Measurements from ENCODE around the gene XYLT1. TPM values are rescaled to one million over a fixed set of nuclear protein-coding genes. Genes with fewer than 3 reads are reported as not detected.

XYLT1 gene
- total and polyA plus RNA-seq, 2 of the 8 experiments (the other 6 are each of a cell fraction or from before 2014, with no cell fraction given), result 6.6 to 25.4 TPM

DNA sequence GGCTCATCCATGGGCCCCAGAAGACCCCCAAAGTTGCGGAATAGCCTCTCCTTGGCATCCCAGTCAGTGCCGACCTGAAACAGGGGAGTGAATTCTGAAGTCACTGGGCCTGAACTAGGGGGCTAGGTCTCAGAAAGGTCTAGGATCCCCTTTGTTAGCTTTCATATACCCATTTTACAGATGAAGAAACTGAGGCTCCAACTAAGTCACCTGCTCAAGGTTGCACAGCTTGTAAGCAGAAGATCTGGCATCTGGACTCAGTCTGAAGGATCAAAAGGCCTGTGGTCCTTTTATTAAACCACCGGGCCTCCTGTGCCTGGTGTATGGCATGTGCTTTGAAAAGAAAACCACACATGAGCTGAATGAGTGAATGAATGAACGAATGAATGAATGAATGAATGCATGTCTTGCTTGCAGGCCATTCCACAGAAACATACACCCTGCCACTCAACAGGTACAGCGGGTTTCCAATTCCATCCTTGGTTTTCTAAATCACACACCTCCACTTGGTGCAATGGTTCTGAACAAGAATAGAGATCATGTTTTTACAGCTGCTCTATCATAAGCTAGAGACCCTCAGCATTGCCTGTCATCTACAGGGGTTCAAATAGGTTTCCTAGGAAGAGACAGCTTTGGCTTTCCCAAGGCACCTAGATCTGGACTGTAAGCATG lies 352.7 kb downstream of the XYLT1 start:
- H3K4ac ChIP-seq (replicated peaks; ENCODE audit: insufficient read length, low read depth, low read length), result no peak overlapping the region
- no peak overlapping the region for H2BK20ac ChIP-seq (ENCODE audit: low read length)
- no peak overlapping the region for H2AK5ac ChIP-seq (ENCODE audit: low read depth, low read length)
- no peaks in the 10 kb centered on the region for H3K27me3 ChIP-seq (replicated peaks in 1 of 4; ENCODE audit: control insufficient read depth in 3 of 4, extremely low read depth in 1 of 4, insufficient read depth in 3 of 4, low read length in 3 of 4)
- no peak overlapping the region for H4K8ac ChIP-seq (ENCODE audit: extremely low read depth, insufficient read depth, low read length)
- H4K20me1 ChIP-seq (replicated peaks in 1 of 2; ENCODE audit: control insufficient read depth in 1 of 2, insufficient read depth in 2 of 2, low read length in 2 of 2), result no peaks in the 10 kb centered on the region
- H3K4me1 ChIP-seq (replicated peaks in 1 of 4; ENCODE audit: control insufficient read depth in 3 of 4, insufficient read depth in 4 of 4, low read length in 3 of 4), result no peaks in the 10 kb centered on the region
- 81% methylated on average over 5 of the region's 5 CpGs; no CpG with 5 or more reads in 1 of the 2 experiments for WGBS, 2 experiments (ENCODE audit: extremely low coverage in 1 of 2, insufficient coverage in 1 of 2, insufficient read length in 1 of 2, insufficient replicate concordance in 2 of 2, low coverage in 1 of 2, low lambda C conversion rate in 2 of 2, missing lambda C conversion rate in 1 of 2)
- no peak overlapping the region for H2BK5ac ChIP-seq (ENCODE audit: low read depth, low read length)
- no peak overlapping the region for H3K18ac ChIP-seq (ENCODE audit: extremely low read depth, low read length)
- H2BK12ac ChIP-seq (ENCODE audit: low read depth, low read length), result no peak overlapping the region
- no peak overlapping the region for H2AFZ ChIP-seq (ENCODE audit: low read length)
- no peak overlapping the region for H3K14ac ChIP-seq (ENCODE audit: insufficient read length)
- H2BK120ac ChIP-seq (replicated peaks; ENCODE audit: low read depth, low read length), result no peak overlapping the region
- H2BK15ac ChIP-seq (ENCODE audit: low read length), result no peak overlapping the region
- H3K23ac ChIP-seq (ENCODE audit: insufficient read length), result no peak overlapping the region
- POLR2A ChIA-PET (ENCODE audit: partially characterized antibody), result interaction anchor here (0.6 kb wide), 1 partner anchor 13 kb away, joined by 3 read pairs; no protein-coding TSS in a partner anchor
- CTCF ChIA-PET (ENCODE audit: partially characterized antibody), result interaction anchor here (0.7 to 1.0 kb wide), 3 partner anchors 26 to 65 kb away, joined by 3 read pairs; no protein-coding TSS in a partner anchor
- no peak overlapping the region for H4K5ac ChIP-seq (ENCODE audit: insufficient read length, low read depth, low read length)
- H3K4me3 ChIP-seq (ENCODE audit: extremely low read depth in 1 of 4, insufficient read depth in 2 of 4, low read depth in 3 of 4, low read length in 4 of 4), result no peak overlapping the region
- H3K9ac ChIP-seq (replicated peaks in 1 of 4; ENCODE audit: extremely low read depth in 1 of 4, low read depth in 3 of 4, low read length in 3 of 4), result no peak overlapping the region
- DNase-seq (ENCODE audit: low read depth in 1 of 2, low spot score in 2 of 2) (no peak), FAIRE-seq (no peak)
- H3K27ac ChIP-seq (ENCODE audit: low read depth, low read length), result no peak overlapping the region
- no peaks in the 10 kb centered on the region for H3K79me1 ChIP-seq (ENCODE audit: low read depth, low read length)
- no peaks in the 10 kb centered on the region for H3K36me3 ChIP-seq (ENCODE audit: control insufficient read depth in 2 of 4, insufficient read depth in 4 of 4, low read length in 3 of 4)
- no peak overlapping the region for H3K4me2 ChIP-seq (ENCODE audit: insufficient read depth in 1 of 2, low read depth in 2 of 2, low read length in 2 of 2)
- H3K79me2 ChIP-seq (ENCODE audit: control insufficient read depth in 1 of 2, insufficient read depth in 2 of 2, low read length in 2 of 2), result no peaks in the 10 kb centered on the region
- no peak overlapping the region for H3K56ac ChIP-seq (replicated peaks; ENCODE audit: insufficient read length, low read depth, low read length)
- no peaks in the 10 kb centered on the region for H3K9me3 ChIP-seq (ENCODE audit: insufficient read depth in 2 of 2, low read depth in 1 of 2, low read length in 1 of 2)
- H4K91ac ChIP-seq (replicated peaks; ENCODE audit: insufficient read length, low read length), result no peak overlapping the region
- no peaks in the 10 kb centered on the region; the same call in 1 of the 2 replicates for H3K23me2 ChIP-seq (ENCODE audit: low read depth, low read length)
- TF ChIP-seq PHF8 (conservative IDR thresholded peaks at IDR 0.05; ENCODE audit: low read depth, low read length) (no peak), EZH2 (IDR thresholded peaks at IDR 0.05; ENCODE audit: low read depth, low read length, severe bottlenecking) (no peak), KDM1A (IDR thresholded peaks at IDR 0.05; ENCODE audit: borderline replicate concordance, low read length) (no peak)

All from H1 (cell line).